HFFc6 (cell line): Measurements from ENCODE around the gene AP3B2. TPM values are rescaled to one million over a fixed set of nuclear protein-coding genes. Genes with fewer than 3 reads are reported as not detected.
A peak's percentile ranks its signal among the peaks of the same experiment; 100 is the strongest.

Experiments
- DNase-seq: peaks from one replicate; pipeline ENCODE4 v3.0.0-alpha.2; 2018
- H3K27ac Mint-ChIP-seq: 2 replicates; pipeline ENCODE4 v1.8.0; 2020; ENCODE audit warnings: mild to moderate bottlenecking, mixed read lengths
- H3K27me3 Mint-ChIP-seq: 2 replicates; pipeline ENCODE4 v1.8.0; 2021; ENCODE audit warnings: mild to moderate bottlenecking, moderate library complexity, mixed read lengths; ENCODE audit not compliant: insufficient read depth
- H3K36me3 Mint-ChIP-seq: 2 replicates; pipeline ENCODE4 v1.8.0; 2021; ENCODE audit warnings: low read depth, mixed read lengths
- H3K4me1 Mint-ChIP-seq: 2 replicates; pipeline ENCODE4 v1.8.0; 2020; ENCODE audit warnings: low read depth, mixed read lengths
- H3K4me3 Mint-ChIP-seq: 2 replicates; pipeline ENCODE4 v1.8.0; 2020; ENCODE audit warnings: mild to moderate bottlenecking, moderate library complexity, mixed read lengths
- H3K9me3 Mint-ChIP-seq: 2 replicates; pipeline ENCODE4 v1.8.0; 2020; ENCODE audit warnings: mild to moderate bottlenecking, mixed read lengths
- total RNA-seq, 6 experiments: library from RNA; stranded (reverse); fragmentation: NEBNext Ultra II Directional; extraction: Animal tissue kit (Norgen Biotek cat#: 25700); gene quantifications; 2 replicates in 1 of 6; 3 replicates in 5 of 6; pipeline ENCODE4 v1.2.3, GENCODE V29; 2021
- TF ChIP-seq, protein P1 (sequence below): fragments of 200-600 bp; sonication (generic); IDR thresholded peaks from 2 replicates; pipeline ENCODE4 v1.5.0; 2021; ENCODE audit warnings: antibody characterized with exemption, mild to moderate bottlenecking

The AP3B2 gene
- total RNA-seq, 6 experiments from 2014 or later = not detected

DNA sequence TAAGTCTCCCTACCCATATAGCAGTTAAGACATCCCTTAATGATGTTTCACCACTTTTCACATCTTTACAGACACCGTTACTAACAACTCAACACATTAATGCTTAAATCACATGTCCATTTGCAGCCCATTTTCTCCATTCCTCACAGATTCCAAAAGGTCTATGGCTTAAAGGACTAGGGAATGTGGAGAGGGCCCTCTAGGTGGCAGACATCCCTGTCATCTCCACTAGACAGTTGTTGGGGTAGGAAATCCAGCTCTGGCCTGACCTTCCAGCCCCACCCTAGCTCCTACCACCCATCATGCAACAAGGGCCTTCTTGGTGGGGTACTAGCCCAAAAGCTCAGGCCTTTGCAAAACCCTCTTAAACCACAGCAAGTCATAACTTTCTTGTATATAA, 87.7 kb downstream of the AP3B2 start:
- Mint-ChIP-seq H3K9me3 (no peaks in the 10 kb centered on the region), H3K27ac (no peak overlapping the region), H3K4me3 (no peak overlapping the region), H3K4me1 (peaks cover 8% of the 10 kb centered on the region), H3K27me3 (no peaks in the 10 kb centered on the region), H3K36me3 (no peaks in the 10 kb centered on the region)
- DNase-seq = no peak
- TF ChIP-seq, protein P1, sequence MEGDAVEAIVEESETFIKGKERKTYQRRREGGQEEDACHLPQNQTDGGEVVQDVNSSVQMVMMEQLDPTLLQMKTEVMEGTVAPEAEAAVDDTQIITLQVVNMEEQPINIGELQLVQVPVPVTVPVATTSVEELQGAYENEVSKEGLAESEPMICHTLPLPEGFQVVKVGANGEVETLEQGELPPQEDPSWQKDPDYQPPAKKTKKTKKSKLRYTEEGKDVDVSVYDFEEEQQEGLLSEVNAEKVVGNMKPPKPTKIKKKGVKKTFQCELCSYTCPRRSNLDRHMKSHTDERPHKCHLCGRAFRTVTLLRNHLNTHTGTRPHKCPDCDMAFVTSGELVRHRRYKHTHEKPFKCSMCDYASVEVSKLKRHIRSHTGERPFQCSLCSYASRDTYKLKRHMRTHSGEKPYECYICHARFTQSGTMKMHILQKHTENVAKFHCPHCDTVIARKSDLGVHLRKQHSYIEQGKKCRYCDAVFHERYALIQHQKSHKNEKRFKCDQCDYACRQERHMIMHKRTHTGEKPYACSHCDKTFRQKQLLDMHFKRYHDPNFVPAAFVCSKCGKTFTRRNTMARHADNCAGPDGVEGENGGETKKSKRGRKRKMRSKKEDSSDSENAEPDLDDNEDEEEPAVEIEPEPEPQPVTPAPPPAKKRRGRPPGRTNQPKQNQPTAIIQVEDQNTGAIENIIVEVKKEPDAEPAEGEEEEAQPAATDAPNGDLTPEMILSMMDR = peak; percentile 30; the same call in 1 of the 2 replicates

DNA sequence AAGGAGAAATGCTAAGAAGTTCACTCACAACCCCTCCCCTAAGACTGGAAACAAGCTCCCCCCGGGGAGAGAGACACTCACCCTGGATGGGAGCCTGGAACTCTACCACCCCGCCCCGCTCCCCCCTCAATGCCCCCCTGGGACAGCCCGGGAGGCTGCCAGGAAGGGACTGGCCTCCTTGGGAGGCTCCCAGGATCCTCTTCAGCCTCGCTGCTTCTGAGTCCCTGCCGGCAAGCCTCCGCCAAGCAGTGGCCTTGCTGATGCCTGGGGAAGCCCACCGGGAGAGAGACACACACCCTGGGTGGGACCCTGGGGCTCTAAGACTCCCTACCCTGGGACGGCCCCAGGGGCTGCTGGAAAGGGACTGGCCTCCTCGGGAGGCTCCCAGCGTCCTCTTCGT, 95.9 kb downstream of the AP3B2 start:
- no peaks in the 10 kb centered on the region for H3K9me3 Mint-ChIP-seq
- H3K27ac Mint-ChIP-seq = no peak overlapping the region
- no peak for DNase-seq
- H3K4me3 Mint-ChIP-seq = no peak overlapping the region
- TF ChIP-seq, protein P1 = no peak
- no peaks in the 10 kb centered on the region for H3K4me1 Mint-ChIP-seq
- H3K27me3 Mint-ChIP-seq = peaks cover 5% of the 10 kb centered on the region; the same call in 1 of the 2 replicates
- no peaks in the 10 kb centered on the region for H3K36me3 Mint-ChIP-seq

DNA sequence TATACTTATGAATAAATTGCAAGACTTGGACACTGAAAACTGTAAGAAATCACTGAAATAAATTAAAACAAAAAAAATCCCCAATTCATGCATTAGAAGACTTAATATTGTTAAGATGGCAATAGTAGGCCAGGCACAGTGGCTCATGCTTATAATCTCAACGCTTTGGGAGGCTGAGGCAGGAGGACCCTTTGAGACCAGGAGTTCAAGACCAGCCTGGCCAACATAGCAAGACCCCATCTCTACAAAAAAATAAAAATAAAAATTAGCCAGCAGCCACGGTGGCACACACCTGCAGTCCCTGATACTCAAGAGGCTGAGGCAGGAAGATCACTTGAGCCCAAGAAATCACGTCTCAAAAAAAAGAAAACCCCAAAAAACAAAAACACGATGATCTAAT, 98.3 kb downstream of the AP3B2 start:
- TF ChIP-seq, protein P1 = no peak
- Mint-ChIP-seq H3K9me3 (no peaks in the 10 kb centered on the region), H3K27me3 (peaks cover 5% of the 10 kb centered on the region; the same call in 1 of the 2 replicates), H3K4me1 (no peaks in the 10 kb centered on the region), H3K4me3 (no peak overlapping the region), H3K27ac (no peak overlapping the region), H3K36me3 (no peaks in the 10 kb centered on the region)
- no peak for DNase-seq

Other genes with a start within 250 kb of the AP3B2 start
- gene RPS17, start 169.4 kb downstream of the AP3B2 start, total RNA-seq = 1,000 to 10,000 TPM; 1,467 to 1,843 (median 1,822) TPM
- gene CPEB1, start 62.5 kb downstream of the AP3B2 start, total RNA-seq = 1 to 10 TPM; 4.3 to 6.8 (median 5.6) TPM
- gene FSD2, start 96.2 kb upstream of the AP3B2 start, total RNA-seq = not detected
- gene WHAMM, start 99.8 kb upstream of the AP3B2 start, total RNA-seq = 1 to 10 TPM; 5.8 to 7.4 (median 6.3) TPM
- gene HOMER2, start 242.8 kb upstream of the AP3B2 start, total RNA-seq = 1 to 10 TPM in 2 of 6 experiments, under 1 TPM in 4; 0.19 to 1.4 (median 0.86) TPM